Measurements from ENCODE around the gene SMOC2. TPM values are rescaled to one million over a fixed set of nuclear protein-coding genes. Genes with fewer than 3 reads are reported as not detected.

Gene SMOC2
- polyA plus RNA-seq, 3 donors: not detected

DNA sequence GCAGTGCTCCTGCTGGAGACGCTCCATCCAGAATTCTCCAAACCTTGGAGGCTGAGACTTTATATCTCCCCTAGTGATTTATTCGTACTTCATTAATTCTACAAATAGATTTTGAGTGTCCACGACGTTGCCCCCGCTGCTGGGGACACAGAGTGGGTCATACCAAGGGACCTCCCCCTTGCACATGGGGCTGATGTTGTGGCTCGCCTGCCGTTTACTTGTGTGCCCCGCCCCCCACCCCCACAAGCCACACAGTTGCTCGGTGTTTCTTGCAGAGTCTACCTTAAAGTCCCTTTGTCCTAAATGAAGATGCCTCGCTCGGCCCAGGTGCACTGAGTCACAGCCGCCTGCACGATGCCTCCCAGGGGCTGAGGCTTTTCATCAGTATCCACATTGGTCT is 20.3 kb upstream of the SMOC2 start:
- H4K20me1 ChIP-seq (ENCODE audit: insufficient read depth, low read length): no peaks in the 10 kb centered on the region
- intact Hi-C loops (cut with micrococcal nuclease): no loop called here
- H3K36me3 Mint-ChIP-seq: no peaks in the 10 kb centered on the region
- H3K79me2 ChIP-seq (ENCODE audit: insufficient read depth, low read length): no peaks in the 10 kb centered on the region
- no peak overlapping the region for H3K27ac ChIP-seq (ENCODE audit: low read depth in 1 of 2, low read length in 2 of 2)
- H3K4me1 Mint-ChIP-seq: no peaks in the 10 kb centered on the region
- H3K36me3 ChIP-seq (replicated peaks in 1 of 2; ENCODE audit: control insufficient read depth in 1 of 2, insufficient read depth in 2 of 2, low read length in 2 of 2): no peaks in the 10 kb centered on the region
- no peaks in the 10 kb centered on the region for H3K9me3 ChIP-seq (replicated peaks in 1 of 2; ENCODE audit: control insufficient read depth in 1 of 2, insufficient read depth in 1 of 2, low read length in 2 of 2)
- no peak for DNase-seq
- no peak overlapping the region for H3K4me3 Mint-ChIP-seq
- H3K4me3 ChIP-seq (replicated peaks in 1 of 3; ENCODE audit: low read depth in 2 of 3, low read length in 3 of 3): no peak overlapping the region
- peaks cover 5 to 7% (median 6%) of the 10 kb centered on the region in 3 donors for H3K27me3 Mint-ChIP-seq (ENCODE audit: low read depth in 3 of 3)
- no peak overlapping the region for H3K4me2 ChIP-seq (replicated peaks; ENCODE audit: extremely low read depth, low read length, poor library complexity, severe bottlenecking)
- H3K9me3 Mint-ChIP-seq: peaks cover 0 to 4% (median 0%) of the 10 kb centered on the region in 7 donors
- no peak overlapping the region for H3K9ac ChIP-seq (ENCODE audit: insufficient read depth, low read length, poor library complexity, severe bottlenecking)
- no peaks in the 10 kb centered on the region for H3K27me3 ChIP-seq (ENCODE audit: control insufficient read depth in 2 of 2, insufficient read depth in 2 of 2, low read length in 2 of 2)
- WGBS (ENCODE audit: insufficient coverage): 92% methylated on average over 10 of the region's 13 CpGs
- H3K27ac Mint-ChIP-seq: no peak overlapping the region
- TF ChIP-seq, protein P1, sequence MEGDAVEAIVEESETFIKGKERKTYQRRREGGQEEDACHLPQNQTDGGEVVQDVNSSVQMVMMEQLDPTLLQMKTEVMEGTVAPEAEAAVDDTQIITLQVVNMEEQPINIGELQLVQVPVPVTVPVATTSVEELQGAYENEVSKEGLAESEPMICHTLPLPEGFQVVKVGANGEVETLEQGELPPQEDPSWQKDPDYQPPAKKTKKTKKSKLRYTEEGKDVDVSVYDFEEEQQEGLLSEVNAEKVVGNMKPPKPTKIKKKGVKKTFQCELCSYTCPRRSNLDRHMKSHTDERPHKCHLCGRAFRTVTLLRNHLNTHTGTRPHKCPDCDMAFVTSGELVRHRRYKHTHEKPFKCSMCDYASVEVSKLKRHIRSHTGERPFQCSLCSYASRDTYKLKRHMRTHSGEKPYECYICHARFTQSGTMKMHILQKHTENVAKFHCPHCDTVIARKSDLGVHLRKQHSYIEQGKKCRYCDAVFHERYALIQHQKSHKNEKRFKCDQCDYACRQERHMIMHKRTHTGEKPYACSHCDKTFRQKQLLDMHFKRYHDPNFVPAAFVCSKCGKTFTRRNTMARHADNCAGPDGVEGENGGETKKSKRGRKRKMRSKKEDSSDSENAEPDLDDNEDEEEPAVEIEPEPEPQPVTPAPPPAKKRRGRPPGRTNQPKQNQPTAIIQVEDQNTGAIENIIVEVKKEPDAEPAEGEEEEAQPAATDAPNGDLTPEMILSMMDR (IDR thresholded peaks at IDR 0.05): no peak
- no peaks in the 10 kb centered on the region for H3K4me1 ChIP-seq (ENCODE audit: control insufficient read depth in 1 of 2, insufficient read depth in 2 of 2, low read length in 2 of 2)
- H2AFZ ChIP-seq (ENCODE audit: insufficient read depth, low read depth, low read length, poor library complexity, severe bottlenecking): no peak overlapping the region

- Mint-ChIP-seq H3K9me3 (peaks cover 0 to 11% (median 2%) of the 10 kb centered on the region in 7 donors), H3K27ac (no peak overlapping the region), H3K4me3 (no peak overlapping the region), H3K27me3 (ENCODE audit: low read depth in 3 of 3) (peaks cover 0 to 3% (median 2%) of the 10 kb centered on the region in 3 donors), H3K4me1 (no peaks in the 10 kb centered on the region), H3K36me3 (no peaks in the 10 kb centered on the region)
- peaks cover 0 to 5% of the 10 kb centered on the region in 2 donors for H3K9me3 ChIP-seq (replicated peaks in 1 of 2; ENCODE audit: control insufficient read depth in 1 of 2, insufficient read depth in 1 of 2, low read length in 2 of 2)
- H3K4me3 ChIP-seq (replicated peaks in 1 of 3; ENCODE audit: low read depth in 2 of 3, low read length in 3 of 3): no peak overlapping the region
- DNase-seq: no peak
- H3K27me3 ChIP-seq (ENCODE audit: control insufficient read depth in 2 of 2, insufficient read depth in 2 of 2, low read length in 2 of 2): no peaks in the 10 kb centered on the region
- no peaks in the 10 kb centered on the region for H3K4me1 ChIP-seq (ENCODE audit: control insufficient read depth in 1 of 2, insufficient read depth in 2 of 2, low read length in 2 of 2)
- H3K4me2 ChIP-seq (replicated peaks; ENCODE audit: extremely low read depth, low read length, poor library complexity, severe bottlenecking): no peak overlapping the region
- H4K20me1 ChIP-seq (ENCODE audit: insufficient read depth, low read length): no peaks in the 10 kb centered on the region
- H3K36me3 ChIP-seq (replicated peaks in 1 of 2; ENCODE audit: control insufficient read depth in 1 of 2, insufficient read depth in 2 of 2, low read length in 2 of 2): no peaks in the 10 kb centered on the region
- H2AFZ ChIP-seq (ENCODE audit: insufficient read depth, low read depth, low read length, poor library complexity, severe bottlenecking): no peak overlapping the region
- TF ChIP-seq, protein P1 (IDR thresholded peaks at IDR 0.05): no peak
- H3K79me2 ChIP-seq (ENCODE audit: insufficient read depth, low read length): no peaks in the 10 kb centered on the region
- H3K9ac ChIP-seq (ENCODE audit: insufficient read depth, low read length, poor library complexity, severe bottlenecking): no peak overlapping the region
- 55% methylated on average over 2 of the region's 8 CpGs for WGBS (ENCODE audit: insufficient coverage)
- intact Hi-C loops (cut with micrococcal nuclease): no loop called here
- H3K27ac ChIP-seq (ENCODE audit: low read depth in 1 of 2, low read length in 2 of 2): no peak overlapping the region
Observed at GRCh38 chr6:168427184-168427583, 13.8 kb upstream of the SMOC2 start.

All from CD14-positive monocyte (primary cell).